ENCODE results near the gene CEP170B.
"Not testable (repeated sequence)": the region's sequence is repeated elsewhere in the genome, so short reads cannot be mapped to it uniquely, and the experiment has no call there.

CEP170B gene

DNA sequence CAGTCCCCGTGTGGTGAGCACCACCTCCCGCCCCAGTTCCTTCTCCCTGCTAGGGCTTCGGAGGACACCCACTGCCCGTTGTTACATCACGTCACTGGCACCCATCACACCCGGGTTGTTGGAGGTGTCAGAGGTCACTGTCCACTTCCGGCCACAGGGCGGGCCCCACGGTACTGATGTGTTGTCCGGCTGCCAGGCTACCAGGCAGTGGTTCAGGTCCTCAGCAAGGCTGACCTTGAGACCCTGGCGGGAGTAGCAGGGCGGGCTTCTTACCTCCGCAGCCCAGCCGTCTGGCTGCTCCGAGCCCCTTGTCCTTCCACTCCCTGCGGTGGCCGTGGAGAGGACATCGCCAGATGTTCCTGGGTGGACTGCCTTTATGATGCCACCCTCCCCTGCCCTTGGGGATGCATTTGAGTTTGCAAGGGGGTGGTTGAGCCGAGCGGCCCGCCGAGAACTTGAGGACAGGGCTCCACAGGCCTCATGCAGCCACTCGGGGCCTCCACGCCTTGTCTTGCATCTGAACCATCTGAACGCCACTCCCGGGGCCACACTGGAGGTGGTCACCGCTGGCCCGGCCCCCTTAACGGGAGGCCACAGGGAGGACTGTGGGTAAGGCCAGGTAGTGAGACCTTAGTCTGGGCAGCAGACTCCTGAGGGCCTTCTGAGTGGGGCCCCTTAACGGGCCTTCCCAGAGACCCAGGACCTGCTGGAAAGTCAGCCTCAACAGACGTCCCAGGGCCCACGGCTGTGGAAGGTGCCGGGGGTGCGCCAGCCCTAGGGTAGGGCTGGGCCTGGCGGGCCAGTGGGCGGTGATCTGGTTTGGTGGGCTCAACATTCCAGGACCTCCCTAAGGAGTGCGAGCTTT is 32.5 kb downstream of the CEP170B start:
- H3K36me3 ChIP-seq (ENCODE audit: control insufficient read depth, insufficient read depth, low read length): no peaks in the 10 kb centered on the region
- no peak overlapping the region for H3K27ac ChIP-seq (ENCODE audit: low read depth, low read length)
- H3K27me3 ChIP-seq (ENCODE audit: control insufficient read depth, insufficient read depth, low read length): no peaks in the 10 kb centered on the region
- peaks cover 5% of the 10 kb centered on the region for H3K4me1 ChIP-seq (ENCODE audit: control insufficient read depth, insufficient read depth, low read length)
- no peak overlapping the region for H3K4me3 ChIP-seq (ENCODE audit: low read length)
- H3K9ac ChIP-seq (ENCODE audit: low read length): no peak overlapping the region

DNA sequence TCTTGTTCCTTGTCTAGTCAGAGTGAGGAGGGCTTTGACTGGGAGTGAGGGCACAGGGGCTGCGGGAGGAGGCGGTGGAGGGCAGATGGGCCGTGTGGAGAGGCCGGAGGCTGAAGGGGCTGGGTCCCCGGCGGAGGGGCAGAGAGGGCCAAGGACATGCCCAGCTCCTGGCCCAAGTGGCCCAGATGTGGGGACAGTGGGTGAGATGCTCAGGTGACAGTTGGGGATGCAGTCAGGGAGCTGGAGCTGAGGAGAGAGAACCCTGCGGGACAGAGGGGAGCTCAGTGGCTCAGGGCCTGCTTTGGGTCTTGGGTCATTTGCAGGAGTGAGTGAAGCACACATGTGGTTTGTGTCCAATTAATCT is 33.1 kb downstream of the CEP170B start:
- no peaks in the 10 kb centered on the region for H3K27me3 ChIP-seq (ENCODE audit: control insufficient read depth, insufficient read depth, low read length)
- peaks cover 5% of the 10 kb centered on the region for H3K4me1 ChIP-seq (ENCODE audit: control insufficient read depth, insufficient read depth, low read length)
- H3K4me3 ChIP-seq (ENCODE audit: low read length): no peak overlapping the region
- no peak overlapping the region for H3K27ac ChIP-seq (ENCODE audit: low read depth, low read length)
- no peak overlapping the region for H3K9ac ChIP-seq (ENCODE audit: low read length)
- no peaks in the 10 kb centered on the region for H3K36me3 ChIP-seq (ENCODE audit: control insufficient read depth, insufficient read depth, low read length)

DNA sequence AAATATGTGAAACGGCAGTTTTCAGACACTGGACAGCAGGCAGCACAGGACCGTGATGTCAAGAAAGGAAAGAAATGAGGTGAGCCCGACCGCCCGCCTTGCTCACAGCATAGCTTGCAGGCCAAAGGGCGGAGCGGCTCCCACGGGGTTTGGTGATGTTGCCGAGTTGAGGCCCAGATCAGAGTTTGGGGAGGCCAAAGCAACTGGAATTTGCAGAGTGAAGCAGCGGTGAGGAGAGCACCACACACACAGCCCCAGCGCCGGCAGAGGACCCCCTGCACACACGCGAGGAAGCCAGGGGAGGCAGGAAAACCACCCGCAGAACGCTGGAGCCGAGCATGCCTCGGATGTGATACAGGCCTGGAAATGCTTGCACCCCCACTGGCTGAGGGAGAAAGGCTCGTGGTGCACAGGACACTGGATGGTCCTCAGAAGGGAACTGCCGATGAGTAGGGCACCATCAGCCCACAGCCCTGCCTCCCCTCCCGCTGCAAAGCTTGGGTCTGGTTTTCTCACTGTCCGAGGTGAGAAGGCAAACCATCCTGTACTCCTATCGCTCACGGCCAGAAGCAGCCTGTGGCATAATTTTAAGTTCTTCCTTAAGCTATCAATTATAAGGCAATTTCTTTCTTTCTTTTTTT is 33.9 kb downstream of the CEP170B start:
- Histone ChIP-seq H3K4me1 (ENCODE audit: control insufficient read depth, insufficient read depth, low read length) (peaks cover 5% of the 10 kb centered on the region), H3K4me3 (ENCODE audit: low read length) (no peak overlapping the region), H3K9ac (ENCODE audit: low read length) (no peak overlapping the region), H3K36me3 (ENCODE audit: control insufficient read depth, insufficient read depth, low read length) (no peaks in the 10 kb centered on the region), H3K27me3 (ENCODE audit: control insufficient read depth, insufficient read depth, low read length) (no peaks in the 10 kb centered on the region), H3K27ac (ENCODE audit: low read depth, low read length) (no peak overlapping the region)

DNA sequence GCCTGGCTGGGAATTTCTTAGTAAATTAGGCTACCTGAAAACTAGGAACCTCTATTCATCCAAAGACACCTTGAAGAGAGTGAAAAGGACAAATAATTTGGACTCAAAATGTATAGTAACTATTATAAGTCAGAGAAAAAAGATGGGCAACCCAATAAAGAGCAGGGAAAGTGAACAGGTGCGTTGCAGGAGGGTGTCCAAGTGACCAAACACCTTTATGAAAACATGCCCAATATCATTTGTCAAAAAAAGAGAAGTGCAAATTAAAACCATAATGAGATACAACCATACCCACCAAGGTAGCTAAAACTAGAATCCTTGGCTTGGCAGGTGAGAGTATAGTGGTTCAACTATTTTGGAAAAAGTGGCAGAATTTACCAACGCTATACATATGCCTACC is 34.7 kb downstream of the CEP170B start:
- Histone ChIP-seq H3K9ac (ENCODE audit: low read length) (no peak overlapping the region), H3K27ac (ENCODE audit: low read depth, low read length) (no peak overlapping the region), H3K4me3 (ENCODE audit: low read length) (no peak overlapping the region), H3K4me1 (ENCODE audit: control insufficient read depth, insufficient read depth, low read length) (peaks cover 5% of the 10 kb centered on the region), H3K27me3 (ENCODE audit: control insufficient read depth, insufficient read depth, low read length) (no peaks in the 10 kb centered on the region), H3K36me3 (ENCODE audit: control insufficient read depth, insufficient read depth, low read length) (no peaks in the 10 kb centered on the region)

DNA sequence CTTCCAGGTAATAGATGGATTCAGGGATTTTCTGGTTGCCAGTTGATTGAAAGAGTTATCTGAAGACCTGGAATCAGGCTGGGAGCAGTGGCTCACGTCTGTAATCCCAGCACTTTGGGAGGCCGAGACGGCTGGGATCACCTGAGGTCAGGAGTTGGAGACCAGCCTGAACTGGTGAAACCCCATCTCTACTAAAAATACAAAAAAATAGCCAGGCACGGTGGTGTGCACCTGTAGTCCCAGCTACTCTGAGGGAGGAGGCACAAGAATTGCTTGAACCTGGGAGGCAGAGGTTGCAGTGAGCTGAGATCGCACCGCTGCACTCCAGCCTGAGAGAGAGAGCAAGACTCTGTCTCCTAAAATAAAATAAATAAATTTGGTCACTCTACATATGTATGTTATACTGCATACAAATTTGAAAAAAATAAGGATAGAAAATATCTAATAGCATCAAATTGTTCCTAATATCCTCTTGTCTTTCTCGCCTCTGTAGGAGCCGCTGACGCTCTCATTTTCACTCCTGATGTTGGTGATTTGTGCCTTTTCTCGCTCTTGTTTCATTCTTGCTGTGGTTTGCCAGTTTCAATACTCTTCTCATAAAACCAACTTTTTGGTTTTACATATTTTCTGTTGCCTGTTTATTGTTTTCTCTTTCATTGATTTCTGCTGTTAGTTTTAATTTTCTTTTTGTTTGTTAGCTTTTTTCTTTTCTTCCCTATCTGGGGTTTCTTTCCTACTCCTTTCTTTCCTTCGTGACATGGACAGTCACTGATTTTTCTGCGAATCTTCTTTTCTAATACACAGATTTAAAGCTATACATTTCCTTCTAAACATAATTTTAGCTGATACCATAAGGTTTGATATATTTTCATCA is 35.8 kb downstream of the CEP170B start:
- Histone ChIP-seq H3K9ac (ENCODE audit: low read length) (no peak overlapping the region), H3K4me3 (ENCODE audit: low read length) (no peak overlapping the region), H3K27ac (ENCODE audit: low read depth, low read length) (no peak overlapping the region), H3K4me1 (ENCODE audit: control insufficient read depth, insufficient read depth, low read length) (peaks cover 2% of the 10 kb centered on the region), H3K36me3 (ENCODE audit: control insufficient read depth, insufficient read depth, low read length) (no peaks in the 10 kb centered on the region), H3K27me3 (ENCODE audit: control insufficient read depth, insufficient read depth, low read length) (no peaks in the 10 kb centered on the region)

DNA sequence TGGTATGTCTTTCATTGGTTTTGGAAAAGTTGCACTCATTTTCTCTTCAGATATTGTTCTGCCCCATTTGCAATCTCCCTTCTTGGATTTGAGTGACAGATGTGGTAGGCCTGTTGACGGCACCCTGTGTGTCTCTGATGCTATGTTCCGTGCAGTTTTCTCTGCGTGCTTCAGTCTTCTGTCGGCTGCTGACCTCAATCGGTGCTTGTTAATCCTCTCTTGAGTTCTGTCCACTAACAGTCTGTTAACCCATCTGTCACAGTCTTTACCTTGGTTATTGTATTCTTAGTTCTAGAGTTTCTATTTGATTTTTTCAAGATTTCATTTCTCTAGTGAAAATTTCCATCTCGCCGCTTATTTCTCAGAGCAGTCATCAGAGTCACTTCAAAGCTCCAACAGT is 38.9 kb downstream of the CEP170B start:
- H3K36me3 ChIP-seq (ENCODE audit: control insufficient read depth, insufficient read depth, low read length): no peaks in the 10 kb centered on the region
- H3K27ac ChIP-seq (ENCODE audit: low read depth, low read length): no peak overlapping the region
- H3K9ac ChIP-seq (ENCODE audit: low read length): no peak overlapping the region

DNA sequence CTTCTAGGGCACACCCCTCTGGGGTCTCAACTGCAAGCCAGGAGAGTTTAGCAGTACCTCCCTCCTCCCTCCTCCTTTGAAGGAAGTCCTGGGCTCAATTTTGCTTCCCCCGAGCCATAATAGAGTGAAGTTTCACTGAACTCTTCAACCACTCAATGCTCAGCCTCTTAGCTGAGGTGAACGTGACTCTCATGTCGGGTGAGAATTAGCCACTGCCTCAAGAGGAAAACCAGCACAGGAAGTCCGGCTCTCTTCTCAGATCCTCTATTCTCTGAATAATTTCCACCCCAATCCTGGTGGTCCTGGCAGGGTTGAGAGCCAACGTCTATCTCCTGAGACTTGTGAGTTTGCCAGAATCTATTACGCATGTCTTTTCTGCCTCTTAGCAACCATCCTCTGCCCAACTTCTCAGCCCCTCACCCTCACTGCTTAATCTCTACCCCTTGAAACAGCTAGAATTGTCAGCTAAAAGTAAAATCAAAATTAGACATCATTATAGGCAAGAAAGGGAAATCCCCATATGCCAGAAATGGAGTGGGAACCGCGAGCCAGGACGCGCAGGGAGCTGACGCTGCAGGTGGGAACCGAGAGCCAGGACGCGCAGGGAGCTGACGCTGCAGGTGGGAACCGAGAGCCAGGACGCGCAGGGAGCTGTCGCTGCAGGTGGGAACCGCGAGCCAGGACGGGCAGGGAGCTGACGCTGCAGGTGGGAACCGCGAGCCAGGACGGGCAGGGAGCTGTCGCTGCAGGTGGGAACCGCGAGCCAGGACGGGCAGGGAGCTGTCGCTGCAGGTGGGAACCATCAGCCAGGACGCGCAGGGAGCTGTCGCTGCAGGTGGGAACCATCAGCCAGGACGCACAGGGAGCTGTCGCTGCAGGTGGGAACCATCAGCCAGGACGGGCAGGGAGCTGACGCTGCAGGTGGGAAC is 39.8 kb downstream of the CEP170B start:
- not testable (repeated sequence) for H3K9ac ChIP-seq (ENCODE audit: low read length); H3K4me3 ChIP-seq (ENCODE audit: low read length); H3K27ac ChIP-seq (ENCODE audit: low read depth, low read length); H3K36me3 ChIP-seq (ENCODE audit: control insufficient read depth, insufficient read depth, low read length); H3K27me3 ChIP-seq (ENCODE audit: control insufficient read depth, insufficient read depth, low read length); H3K4me1 ChIP-seq (ENCODE audit: control insufficient read depth, insufficient read depth, low read length)

More for the DNA sequence above, 38.9 kb downstream of the CEP170B start:
- no peak overlapping the region for H3K4me3 ChIP-seq (ENCODE audit: low read length)
- no peaks in the 10 kb centered on the region for H3K27me3 ChIP-seq (ENCODE audit: control insufficient read depth, insufficient read depth, low read length)
- no peaks in the 10 kb centered on the region for H3K4me1 ChIP-seq (ENCODE audit: control insufficient read depth, insufficient read depth, low read length)

DNA sequence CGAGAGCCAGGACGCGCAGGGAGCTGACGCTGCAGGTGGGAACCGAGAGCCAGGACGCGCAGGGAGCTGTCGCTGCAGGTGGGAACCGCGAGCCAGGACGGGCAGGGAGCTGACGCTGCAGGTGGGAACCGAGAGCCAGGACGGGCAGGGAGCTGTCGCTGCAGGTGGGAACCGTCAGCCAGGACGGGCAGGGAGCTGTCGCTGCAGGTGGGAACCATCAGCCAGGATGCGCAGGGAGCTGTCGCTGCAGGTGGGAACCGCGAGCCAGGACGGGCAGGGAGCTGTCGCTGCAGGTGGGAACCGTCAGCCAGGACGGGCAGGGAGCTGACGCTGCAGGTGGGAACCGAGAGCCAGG is 40.5 kb downstream of the CEP170B start:
- H3K4me1 ChIP-seq (ENCODE audit: control insufficient read depth, insufficient read depth, low read length); H3K9ac ChIP-seq (ENCODE audit: low read length); H3K4me3 ChIP-seq (ENCODE audit: low read length); H3K27ac ChIP-seq (ENCODE audit: low read depth, low read length); H3K36me3 ChIP-seq (ENCODE audit: control insufficient read depth, insufficient read depth, low read length); H3K27me3 ChIP-seq (ENCODE audit: control insufficient read depth, insufficient read depth, low read length): not testable (repeated sequence)

DNA sequence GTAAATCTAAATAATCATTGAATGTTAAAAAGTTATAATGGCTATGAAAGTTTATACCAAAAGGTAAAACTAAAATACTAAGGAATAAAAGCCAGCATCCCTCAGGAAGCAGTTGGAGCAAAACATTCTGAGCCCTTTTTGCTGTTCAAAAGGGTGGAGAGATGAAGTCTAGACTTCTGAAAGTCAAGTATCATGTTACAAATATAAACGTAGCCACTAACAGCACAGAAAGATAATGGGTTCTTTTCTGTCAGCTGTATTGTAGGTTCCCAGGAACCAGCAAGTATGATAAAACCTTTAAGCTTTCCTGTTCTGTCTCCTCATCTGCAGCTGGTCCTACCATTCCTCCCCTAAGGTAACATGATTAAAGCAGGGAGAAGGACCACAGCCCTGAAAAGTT is 43.2 kb downstream of the CEP170B start:
- H3K27ac ChIP-seq (ENCODE audit: low read depth, low read length): no peak overlapping the region
- no peaks in the 10 kb centered on the region for H3K36me3 ChIP-seq (ENCODE audit: control insufficient read depth, insufficient read depth, low read length)
- H3K27me3 ChIP-seq (ENCODE audit: control insufficient read depth, insufficient read depth, low read length): no peaks in the 10 kb centered on the region
- no peak overlapping the region for H3K9ac ChIP-seq (ENCODE audit: low read length)
- no peak overlapping the region for H3K4me3 ChIP-seq (ENCODE audit: low read length)
- H3K4me1 ChIP-seq (ENCODE audit: control insufficient read depth, insufficient read depth, low read length): no peaks in the 10 kb centered on the region

DNA sequence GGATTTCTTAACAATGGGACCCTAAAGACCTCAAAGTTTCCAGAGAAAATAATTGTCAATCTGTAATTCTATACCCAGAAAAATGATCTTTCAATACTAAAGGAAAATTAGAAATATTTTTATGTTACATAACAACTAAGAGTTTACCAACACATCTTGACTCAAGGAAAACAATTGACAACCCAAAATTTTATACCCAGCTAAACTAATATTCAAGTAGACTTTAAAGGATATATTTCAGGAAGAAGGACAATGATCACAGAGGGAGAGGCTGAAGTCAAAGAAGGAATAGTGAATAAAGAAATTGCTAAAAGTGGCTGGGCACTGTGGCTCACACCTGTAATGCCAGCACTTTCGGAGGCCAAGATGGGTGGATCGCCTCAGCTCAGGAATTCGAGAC is 47.0 kb downstream of the CEP170B start:
- H3K27me3 ChIP-seq (ENCODE audit: control insufficient read depth, insufficient read depth, low read length): no peaks in the 10 kb centered on the region
- no peaks in the 10 kb centered on the region for H3K36me3 ChIP-seq (ENCODE audit: control insufficient read depth, insufficient read depth, low read length)
- no peak overlapping the region for H3K4me3 ChIP-seq (ENCODE audit: low read length)
- no peaks in the 10 kb centered on the region for H3K4me1 ChIP-seq (ENCODE audit: control insufficient read depth, insufficient read depth, low read length)
- no peak overlapping the region for H3K9ac ChIP-seq (ENCODE audit: low read length)
- no peak overlapping the region for H3K27ac ChIP-seq (ENCODE audit: low read depth, low read length)

DNA sequence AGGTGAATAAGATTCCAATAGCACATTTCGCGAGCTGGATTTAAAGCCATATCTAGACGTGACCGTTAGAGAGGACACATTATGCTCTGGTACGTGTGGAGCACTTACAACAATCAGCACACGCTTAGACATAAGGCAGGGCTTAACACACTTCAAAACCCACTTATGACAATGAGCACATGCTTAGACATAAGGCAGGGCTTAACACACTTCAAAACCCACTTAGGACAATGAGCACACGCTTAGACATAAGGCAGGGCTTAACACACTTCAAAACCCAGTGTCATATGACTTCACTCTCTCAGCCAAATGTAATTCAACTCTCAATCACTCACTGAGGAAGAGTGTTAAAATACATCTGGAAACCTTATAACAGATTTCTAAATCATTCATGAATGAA is 48.4 kb downstream of the CEP170B start:
- no peaks in the 10 kb centered on the region for H3K36me3 ChIP-seq (ENCODE audit: control insufficient read depth, insufficient read depth, low read length)
- no peak overlapping the region for H3K9ac ChIP-seq (ENCODE audit: low read length)
- H3K27me3 ChIP-seq (ENCODE audit: control insufficient read depth, insufficient read depth, low read length): no peaks in the 10 kb centered on the region
- H3K4me3 ChIP-seq (ENCODE audit: low read length): no peak overlapping the region
- H3K27ac ChIP-seq (ENCODE audit: low read depth, low read length): no peak overlapping the region
- H3K4me1 ChIP-seq (ENCODE audit: control insufficient read depth, insufficient read depth, low read length): no peaks in the 10 kb centered on the region

DNA sequence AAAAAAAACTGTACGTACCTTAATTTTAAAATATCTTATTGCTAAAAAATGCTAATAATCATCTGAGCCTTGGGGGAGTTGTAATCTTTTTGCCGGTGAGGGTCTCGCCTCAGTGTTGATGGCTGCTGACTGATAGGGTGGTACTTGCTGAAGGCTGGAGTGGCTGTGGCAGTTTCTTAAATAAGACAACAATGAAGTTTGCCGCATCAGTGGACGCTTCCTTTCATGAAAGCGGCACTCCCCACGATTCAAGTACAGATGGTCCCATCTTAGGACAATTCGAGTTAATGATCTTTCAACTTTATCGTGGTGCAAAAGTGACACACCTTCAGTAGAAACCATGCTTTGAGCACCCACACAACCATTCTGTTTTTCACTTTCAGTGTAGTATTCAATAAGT is 52.0 kb downstream of the CEP170B start:
- H3K4me1 ChIP-seq (ENCODE audit: control insufficient read depth, insufficient read depth, low read length): no peaks in the 10 kb centered on the region
- H3K36me3 ChIP-seq (ENCODE audit: control insufficient read depth, insufficient read depth, low read length): no peaks in the 10 kb centered on the region
- no peak overlapping the region for H3K4me3 ChIP-seq (ENCODE audit: low read length)
- no peak overlapping the region for H3K9ac ChIP-seq (ENCODE audit: low read length)
- no peaks in the 10 kb centered on the region for H3K27me3 ChIP-seq (ENCODE audit: control insufficient read depth, insufficient read depth, low read length)
- H3K27ac ChIP-seq (ENCODE audit: low read depth, low read length): no peak overlapping the region
